ENCODE measurements around the gene CCDC12.

DNA sequence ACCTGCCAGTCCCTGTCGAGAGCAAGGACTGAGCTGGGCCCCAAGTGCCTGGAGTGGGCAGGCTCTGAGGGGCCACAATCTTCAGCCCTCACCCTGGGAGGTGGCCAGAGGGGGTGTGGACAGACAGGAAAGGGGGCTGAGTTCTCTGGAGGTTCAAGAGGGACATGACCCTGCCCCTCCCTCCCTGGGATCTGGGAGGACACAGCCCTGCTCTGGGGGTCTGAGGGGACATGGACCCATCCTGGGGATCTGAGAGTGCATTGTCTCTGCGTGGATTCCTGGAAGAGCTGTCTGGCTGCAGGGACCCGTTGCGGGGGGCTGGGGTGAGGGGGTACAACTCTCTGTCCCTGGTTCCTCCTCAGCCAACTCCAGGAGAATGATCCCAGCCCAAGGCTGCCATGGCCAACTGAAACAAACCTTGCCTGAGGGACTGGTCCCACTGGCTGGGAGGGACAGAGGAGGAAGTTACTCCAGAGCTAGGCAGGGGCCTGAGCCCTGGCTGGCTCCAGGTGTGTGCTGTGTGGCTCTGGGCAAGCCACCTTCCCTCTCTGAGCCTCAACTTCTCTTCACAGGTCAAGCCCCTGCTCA, 70.0 kb downstream of the CCDC12 start:
- no peak for TF ChIP-seq TEAD4 (IDR thresholded peaks at IDR 0.05)
- TF ChIP-seq, protein P1, sequence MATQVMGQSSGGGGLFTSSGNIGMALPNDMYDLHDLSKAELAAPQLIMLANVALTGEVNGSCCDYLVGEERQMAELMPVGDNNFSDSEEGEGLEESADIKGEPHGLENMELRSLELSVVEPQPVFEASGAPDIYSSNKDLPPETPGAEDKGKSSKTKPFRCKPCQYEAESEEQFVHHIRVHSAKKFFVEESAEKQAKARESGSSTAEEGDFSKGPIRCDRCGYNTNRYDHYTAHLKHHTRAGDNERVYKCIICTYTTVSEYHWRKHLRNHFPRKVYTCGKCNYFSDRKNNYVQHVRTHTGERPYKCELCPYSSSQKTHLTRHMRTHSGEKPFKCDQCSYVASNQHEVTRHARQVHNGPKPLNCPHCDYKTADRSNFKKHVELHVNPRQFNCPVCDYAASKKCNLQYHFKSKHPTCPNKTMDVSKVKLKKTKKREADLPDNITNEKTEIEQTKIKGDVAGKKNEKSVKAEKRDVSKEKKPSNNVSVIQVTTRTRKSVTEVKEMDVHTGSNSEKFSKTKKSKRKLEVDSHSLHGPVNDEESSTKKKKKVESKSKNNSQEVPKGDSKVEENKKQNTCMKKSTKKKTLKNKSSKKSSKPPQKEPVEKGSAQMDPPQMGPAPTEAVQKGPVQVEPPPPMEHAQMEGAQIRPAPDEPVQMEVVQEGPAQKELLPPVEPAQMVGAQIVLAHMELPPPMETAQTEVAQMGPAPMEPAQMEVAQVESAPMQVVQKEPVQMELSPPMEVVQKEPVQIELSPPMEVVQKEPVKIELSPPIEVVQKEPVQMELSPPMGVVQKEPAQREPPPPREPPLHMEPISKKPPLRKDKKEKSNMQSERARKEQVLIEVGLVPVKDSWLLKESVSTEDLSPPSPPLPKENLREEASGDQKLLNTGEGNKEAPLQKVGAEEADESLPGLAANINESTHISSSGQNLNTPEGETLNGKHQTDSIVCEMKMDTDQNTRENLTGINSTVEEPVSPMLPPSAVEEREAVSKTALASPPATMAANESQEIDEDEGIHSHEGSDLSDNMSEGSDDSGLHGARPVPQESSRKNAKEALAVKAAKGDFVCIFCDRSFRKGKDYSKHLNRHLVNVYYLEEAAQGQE (IDR thresholded peaks at IDR 0.05; ENCODE audit: low read depth) = no peak
- no peak for TF ChIP-seq RAD21 (IDR thresholded peaks at IDR 0.05; ENCODE audit: low read depth)
- no peak for TF ChIP-seq EP300 (IDR thresholded peaks at IDR 0.05; ENCODE audit: borderline replicate concordance)
- no peak for TF ChIP-seq TAF1 (IDR thresholded peaks at IDR 0.05; ENCODE audit: low read depth)
